Sigmoid colon (tissue), 7 donors: ENCODE data around the gene SEC61A1. TPM values are rescaled to one million over a fixed set of nuclear protein-coding genes. Genes with fewer than 3 reads are reported as not detected.

Experiments
- DNase-seq: peaks from one replicate; pipeline ENCODE4 v3.0.0-alpha.2; 2019
- H3K27ac ChIP-seq, 4 donors: fragments of 200-600 bp; sonication (generic); one replicate each; pipeline ENCODE4 v1.5.1; 2016 to 2019; ENCODE audit warnings: mild to moderate bottlenecking in 1 of 4
- H3K27me3 ChIP-seq, 3 donors: fragments of 200-600 bp; sonication (generic); one replicate each; pipeline ENCODE4 v1.5.1; 2019; ENCODE audit warnings: mild to moderate bottlenecking in 1 of 3
- H3K36me3 ChIP-seq, 4 donors: fragments of 200-600 bp; sonication (generic); one replicate each; pipeline ENCODE4 v1.5.1; 2016 to 2019
- H3K4me1 ChIP-seq, 4 donors: fragments of 200-600 bp; sonication (generic); one replicate each; pipeline ENCODE4 v1.5.1; 2017 to 2019
- H3K4me3 ChIP-seq, 4 donors: fragments of 200-600 bp; sonication (generic); one replicate each; pipeline ENCODE4 v1.5.1; 2017 to 2019; ENCODE audit warnings: mild to moderate bottlenecking in 2 of 4, moderate library complexity in 1 of 4
- H3K9me3 ChIP-seq, 4 donors: fragments of 200-600 bp in 3 of 4; sonication (generic) in 3 of 4; one replicate each; pipeline versions ENCODE4 v1.5.1 to v1.6.1; 2013 to 2019
- EP300 ChIP-seq, 4 donors: sonication (generic); formaldehyde crosslinking; IDR thresholded peaks; one replicate each; pipeline ENCODE4 v1.6.1; 2017; ENCODE audit warnings: antibody characterized with exemption in 4 of 4
- POLR2A ChIP-seq, 2 donors: fragments of 450-650 bp; IDR thresholded peaks; one replicate each; pipeline ENCODE4 v1.6.1; 2016; ENCODE audit warnings: antibody characterized with exemption in 2 of 2, mild to moderate bottlenecking in 2 of 2, moderate library complexity in 2 of 2
- POLR2AphosphoS5 ChIP-seq, 4 donors: sonication (generic); formaldehyde crosslinking; IDR thresholded peaks; one replicate each; pipeline ENCODE4 v1.6.1; 2017; ENCODE audit warnings: antibody characterized with exemption in 4 of 4
- WGBS, 2 donors: extraction: QIAGEN DNeasy Blood & Tissue Kit; methylation state at CpG; one replicate each; pipeline ENCODE4 v1.1.7; 2013; 5-methylcytosine and 5-hydroxymethylcytosine counted together
- intact Hi-C: fragments of 100-400 bp; cut with DNase I; formaldehyde crosslinking; loops from one replicate; pipeline ENCODE4 v1.15.1; 2023
- polyA plus RNA-seq, 3 donors: library from polyadenylated mRNA; stranded (reverse); fragments of 200-250 nt; gene quantifications; one replicate each; pipeline ENCODE4 v1.2.3, GENCODE V29; 2013
- total RNA-seq, 4 donors: library from RNA; depleted of rRNA; stranded (reverse); fragments of >200 nt; gene quantifications; one replicate each; pipeline ENCODE4 v1.1.0, GENCODE V29; 2016
- TF ChIP-seq, protein P1 (sequence below), 4 experiments: fragments of 450-650 bp in 3 of 4; fragments of 200-600 bp in 1 of 4; IDR thresholded peaks; one replicate each; pipeline ENCODE4 v1.5.1; 2016 to 2019; ENCODE audit warnings: antibody characterized with exemption in 4 of 4, mild to moderate bottlenecking in 3 of 4, moderate library complexity in 2 of 4
- donor health status: healthy with polysubstance abuse.
- donor health status: Bipolar disorder and iron deficiency.
- donor health status: healthy.

The SEC61A1 gene
- total and polyA plus RNA-seq, 7 donors, result 17.4 to 152 (median 62.8) TPM

DNA sequence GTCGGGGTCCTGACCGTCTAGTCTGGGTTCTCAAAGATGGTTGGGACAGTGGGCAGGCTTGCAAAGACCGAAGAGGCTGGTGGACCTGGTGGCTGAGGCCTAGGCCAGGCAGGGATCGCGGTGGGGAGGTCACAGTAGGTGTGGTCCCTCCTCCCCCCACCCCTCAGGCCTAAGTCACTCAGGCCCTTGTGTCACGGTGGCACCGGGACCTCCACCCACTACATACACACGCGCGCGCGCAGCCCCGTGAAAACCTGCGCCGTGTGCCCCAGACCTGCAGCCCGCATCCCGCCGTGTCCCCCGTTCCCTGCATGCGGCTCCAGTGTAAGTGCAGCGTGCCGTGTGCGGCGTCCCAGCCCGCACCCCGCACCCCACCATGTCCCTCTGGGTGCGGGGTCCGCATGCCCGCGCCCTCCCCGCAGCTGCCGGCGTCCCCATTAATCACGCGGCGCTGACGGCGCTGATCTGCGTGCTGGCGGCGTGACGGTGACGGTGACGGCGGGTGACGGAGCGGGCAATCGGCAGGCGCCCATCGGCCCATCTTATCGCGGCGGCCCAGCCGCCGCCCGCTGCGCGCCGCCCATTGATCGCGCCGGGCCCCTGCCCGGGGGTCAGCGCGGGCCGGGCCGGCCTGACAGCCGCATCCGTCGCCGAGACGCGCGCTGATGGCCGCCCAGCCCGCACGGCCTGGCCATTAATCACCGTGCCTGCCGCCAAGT, 24.4 kb downstream of the SEC61A1 start:
- peak; percentile 66 for DNase-seq
- TF ChIP-seq, protein P1, sequence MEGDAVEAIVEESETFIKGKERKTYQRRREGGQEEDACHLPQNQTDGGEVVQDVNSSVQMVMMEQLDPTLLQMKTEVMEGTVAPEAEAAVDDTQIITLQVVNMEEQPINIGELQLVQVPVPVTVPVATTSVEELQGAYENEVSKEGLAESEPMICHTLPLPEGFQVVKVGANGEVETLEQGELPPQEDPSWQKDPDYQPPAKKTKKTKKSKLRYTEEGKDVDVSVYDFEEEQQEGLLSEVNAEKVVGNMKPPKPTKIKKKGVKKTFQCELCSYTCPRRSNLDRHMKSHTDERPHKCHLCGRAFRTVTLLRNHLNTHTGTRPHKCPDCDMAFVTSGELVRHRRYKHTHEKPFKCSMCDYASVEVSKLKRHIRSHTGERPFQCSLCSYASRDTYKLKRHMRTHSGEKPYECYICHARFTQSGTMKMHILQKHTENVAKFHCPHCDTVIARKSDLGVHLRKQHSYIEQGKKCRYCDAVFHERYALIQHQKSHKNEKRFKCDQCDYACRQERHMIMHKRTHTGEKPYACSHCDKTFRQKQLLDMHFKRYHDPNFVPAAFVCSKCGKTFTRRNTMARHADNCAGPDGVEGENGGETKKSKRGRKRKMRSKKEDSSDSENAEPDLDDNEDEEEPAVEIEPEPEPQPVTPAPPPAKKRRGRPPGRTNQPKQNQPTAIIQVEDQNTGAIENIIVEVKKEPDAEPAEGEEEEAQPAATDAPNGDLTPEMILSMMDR (IDR thresholded peaks at IDR 0.05), result no peak
- no peak for TF ChIP-seq EP300 (IDR thresholded peaks at IDR 0.05)
- TF ChIP-seq POLR2A (IDR thresholded peaks at IDR 0.05), result no peak
- TF ChIP-seq POLR2AphosphoS5 (IDR thresholded peaks at IDR 0.05), result peak in 2 of 4 donors; percentile 24 to 32
- Histone ChIP-seq H3K4me1 (peaks cover 0 to 28% (median 23%) of the 10 kb centered on the region in 4 donors), H3K4me3 (peak overlapping the region; percentile 22 to 56 (median 53)), H3K27me3 (peaks cover 0 to 4% (median 0%) of the 10 kb centered on the region in 3 donors), H3K9me3 (no peaks in the 10 kb centered on the region), H3K36me3 (peaks cover under 1 to 27% (median 11%) of the 10 kb centered on the region in 4 donors), H3K27ac (peak overlapping the region in 3 of 4 donors; percentile 10 to 62 (median 40))
- intact Hi-C loops, result loop anchor here (5.0 kb wide), 3 partner anchors 46 to 531 kb away; partner anchors contain the start of gene RUVBL1
- 3 to 9% methylated on average over 79 of the region's 79 CpGs for WGBS, 2 donors

DNA sequence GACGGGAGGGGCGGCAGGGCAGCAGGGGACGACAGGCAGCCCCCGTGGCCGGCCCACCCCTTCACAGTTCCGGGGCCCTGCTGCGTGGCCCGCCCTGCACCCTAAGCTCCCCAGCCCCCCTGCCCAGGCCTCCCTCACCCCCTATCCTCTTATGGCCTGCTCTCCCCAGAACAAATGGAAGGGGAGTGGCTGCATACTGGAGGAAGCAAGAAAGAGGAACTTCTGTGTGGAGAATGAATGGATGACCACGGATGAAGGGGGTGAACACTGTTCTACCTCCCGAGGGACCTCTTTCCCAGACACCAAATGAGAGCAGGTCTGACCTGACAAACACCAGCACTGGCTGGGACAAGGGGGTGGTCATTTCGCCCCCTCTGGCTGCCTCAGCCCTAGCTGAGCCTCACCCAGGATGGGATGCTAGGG, 25.0 kb downstream of the SEC61A1 start:
- Histone ChIP-seq H3K27ac (peak overlapping the region in 3 of 4 donors; percentile 3 to 62 (median 10)), H3K36me3 (peaks cover 6 to 27% (median 9%) of the 10 kb centered on the region in 4 donors), H3K9me3 (no peaks in the 10 kb centered on the region), H3K4me1 (peaks cover 0 to 28% (median 24%) of the 10 kb centered on the region in 4 donors), H3K4me3 (peak overlapping the region in 3 of 4 donors; percentile 50 to 56 (median 56)), H3K27me3 (peaks cover 0 to 4% (median 0%) of the 10 kb centered on the region in 3 donors)
- intact Hi-C loops, result loop anchor here (5.0 kb wide), 3 partner anchors 45 to 530 kb away; partner anchors contain the start of gene RUVBL1
- no peak for TF ChIP-seq POLR2A (IDR thresholded peaks at IDR 0.05)
- TF ChIP-seq, protein P1 (IDR thresholded peaks at IDR 0.05), result no peak
- no peak for TF ChIP-seq EP300 (IDR thresholded peaks at IDR 0.05)
- no peak for TF ChIP-seq POLR2AphosphoS5 (IDR thresholded peaks at IDR 0.05)
- no peak for DNase-seq
- WGBS, 2 donors, result 16 to 20% methylated on average over 11 of the region's 11 CpGs

DNA sequence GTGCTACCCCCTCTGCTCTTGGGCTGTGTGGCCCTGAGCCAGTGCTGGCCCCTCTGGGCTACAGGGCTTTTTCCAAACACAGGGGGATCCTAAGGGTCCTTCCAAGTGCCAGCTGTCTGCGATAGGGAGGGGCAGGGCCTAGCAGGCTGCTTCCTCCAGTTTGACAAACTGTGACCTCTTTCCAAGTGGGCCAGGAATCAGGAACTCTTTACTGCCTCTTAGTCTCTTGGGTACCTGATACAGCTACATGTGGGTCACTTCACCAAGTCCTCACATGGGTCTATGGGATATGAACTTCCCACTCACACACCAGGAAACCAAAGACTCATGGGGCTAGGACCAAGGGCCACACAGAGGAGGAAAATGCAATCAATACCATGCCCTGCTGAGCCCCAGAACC, 25.4 kb downstream of the SEC61A1 start:
- peaks cover 0 to 4% (median 0%) of the 10 kb centered on the region in 3 donors for H3K27me3 ChIP-seq
- no peak for TF ChIP-seq POLR2A (IDR thresholded peaks at IDR 0.05)
- no peak for TF ChIP-seq POLR2AphosphoS5 (IDR thresholded peaks at IDR 0.05)
- no peak for TF ChIP-seq EP300 (IDR thresholded peaks at IDR 0.05)
- H3K4me1 ChIP-seq, result peaks cover 0 to 31% (median 27%) of the 10 kb centered on the region in 4 donors
- intact Hi-C loops, result loop anchor here (5.0 kb wide), 3 partner anchors 45 to 530 kb away; partner anchors contain the start of gene RUVBL1
- DNase-seq, result no peak
- H3K36me3 ChIP-seq, result peaks cover 2 to 27% (median 9%) of the 10 kb centered on the region in 4 donors
- H3K9me3 ChIP-seq, result no peaks in the 10 kb centered on the region
- 53 to 91% methylated on average over 1 of the region's 1 CpG for WGBS, 2 donors
- H3K27ac ChIP-seq, result peak overlapping the region in 1 of 4 donors; percentile 62
- no peak overlapping the region for H3K4me3 ChIP-seq

DNA sequence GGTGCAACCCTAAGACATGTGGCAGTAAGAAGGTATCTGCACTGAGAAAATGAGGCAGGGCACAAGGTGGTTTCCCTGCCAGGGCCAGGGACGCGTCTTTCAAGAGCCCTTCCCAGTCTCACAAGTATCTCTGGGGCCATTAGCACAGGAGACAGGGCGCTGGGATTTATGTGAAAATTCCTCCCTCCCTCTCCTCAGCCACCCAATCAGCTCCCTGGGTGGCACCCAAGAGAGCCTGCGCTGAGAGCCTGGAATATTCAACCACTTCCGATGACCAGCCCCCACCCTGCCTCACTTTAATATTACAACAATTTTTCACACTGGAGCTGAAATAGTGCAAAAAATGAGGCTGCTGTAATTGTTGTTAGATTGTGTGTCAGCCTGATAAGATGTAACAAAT, 26.1 kb downstream of the SEC61A1 start:
- Histone ChIP-seq H3K9me3 (no peaks in the 10 kb centered on the region), H3K4me3 (no peak overlapping the region), H3K4me1 (peaks cover 0 to 37% (median 33%) of the 10 kb centered on the region in 4 donors), H3K36me3 (peaks cover 0 to 24% (median 6%) of the 10 kb centered on the region in 4 donors), H3K27me3 (peaks cover 0 to 4% (median 0%) of the 10 kb centered on the region in 3 donors), H3K27ac (no peak overlapping the region)
- 93 to 96% methylated on average over 5 of the region's 5 CpGs for WGBS, 2 donors
- TF ChIP-seq, protein P1 (IDR thresholded peaks at IDR 0.05), result no peak
- TF ChIP-seq POLR2A (IDR thresholded peaks at IDR 0.05) (no peak), EP300 (IDR thresholded peaks at IDR 0.05) (no peak), POLR2AphosphoS5 (IDR thresholded peaks at IDR 0.05) (no peak)
- intact Hi-C loops, result loop anchor here (5.0 kb wide), 3 partner anchors 44 to 529 kb away; partner anchors contain the start of gene RUVBL1
- DNase-seq, result no peak

DNA sequence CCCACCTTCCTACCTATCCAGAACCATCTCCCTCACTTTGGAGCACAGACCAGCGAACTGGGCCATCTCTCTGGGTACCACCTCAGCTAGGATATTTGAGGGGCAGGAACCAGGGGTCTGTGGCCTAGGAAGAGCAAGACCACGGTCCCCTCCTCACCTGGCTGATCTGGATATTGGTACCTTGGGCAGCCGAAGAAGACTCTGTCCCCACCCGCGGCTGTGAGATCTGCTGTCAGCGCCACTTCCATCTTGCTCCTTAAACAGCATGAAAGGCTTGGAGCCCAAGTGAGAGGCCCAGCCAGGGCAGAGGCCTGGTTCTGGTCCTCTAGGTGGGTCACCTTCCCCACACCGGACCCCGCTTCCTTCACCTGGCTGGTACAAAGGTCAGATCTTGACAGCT, 26.6 kb downstream of the SEC61A1 start:
- H3K4me3 ChIP-seq, result no peak overlapping the region
- H3K27me3 ChIP-seq, result peaks cover 0 to 4% (median 0%) of the 10 kb centered on the region in 3 donors
- H3K27ac ChIP-seq, result no peak overlapping the region
- no peak for DNase-seq
- TF ChIP-seq POLR2A (IDR thresholded peaks at IDR 0.05), result no peak
- no peak for TF ChIP-seq EP300 (IDR thresholded peaks at IDR 0.05)
- TF ChIP-seq, protein P1 (IDR thresholded peaks at IDR 0.05), result no peak
- intact Hi-C loops, result loop anchor here (5.0 kb wide), 3 partner anchors 43 to 528 kb away; partner anchors contain the start of gene RUVBL1
- 96 to 97% methylated on average over 8 of the region's 8 CpGs for WGBS, 2 donors
- H3K9me3 ChIP-seq, result no peaks in the 10 kb centered on the region
- H3K36me3 ChIP-seq, result peaks cover 0 to 24% (median 6%) of the 10 kb centered on the region in 4 donors
- H3K4me1 ChIP-seq, result peaks cover 0 to 43% (median 38%) of the 10 kb centered on the region in 4 donors
